ENCODE measurements around the gene ATF7.

ATF7 gene

DNA sequence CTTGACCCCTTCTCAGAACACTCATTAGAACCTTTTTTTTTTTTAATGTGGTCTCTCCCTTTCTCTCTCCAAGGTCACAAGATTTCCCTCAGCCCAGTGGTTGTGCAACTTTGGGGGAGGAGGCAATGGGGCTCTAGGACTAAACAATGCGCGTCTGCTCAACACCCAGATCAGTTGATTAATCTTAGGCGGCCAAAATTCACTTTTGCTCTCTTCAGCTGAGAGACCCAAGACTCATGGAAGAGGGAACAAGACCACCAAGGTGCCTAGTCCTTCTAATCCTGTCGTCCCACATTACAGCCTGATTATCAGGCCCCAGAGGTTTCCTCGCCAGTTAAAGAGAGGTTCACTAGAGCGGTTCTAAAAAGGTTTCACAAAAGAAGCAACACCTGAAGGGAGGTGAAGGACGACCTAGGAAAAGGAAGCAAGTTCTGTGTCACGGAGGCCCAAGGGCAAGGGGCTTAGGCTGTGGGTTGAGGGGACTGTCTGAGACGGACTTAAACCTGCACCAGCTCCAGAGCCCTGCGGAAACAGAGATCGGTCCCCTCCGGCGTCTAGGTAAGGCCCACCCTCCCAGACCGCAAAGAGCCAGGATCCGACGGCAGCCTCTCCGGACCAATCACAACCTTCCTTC is 125.9 kb downstream of the ATF7 start:
- no peak for DNase-seq (ENCODE audit: low spot score)

GRCh38 chr12:53499266-53500141 is 126.7 kb downstream of the ATF7 start, which contains the start of gene MAP3K12:
Gene MAP3K12, minus strand, starts transcription at chr12:53499458. Its CDS starts 12,067 bp downstream, at chr12:53487391.
- DNase-seq (ENCODE audit: low spot score): peak; percentile 60

GRCh38 chr12:53498235-53498630 is 127.9 kb downstream of the ATF7 start:
- DNase-seq (ENCODE audit: low spot score): no peak

- DNase-seq (ENCODE audit: low spot score): no peak
These were observed 128.7 kb downstream of the ATF7 start for GRCh38 chr12:53497461-53497860.

- DNase-seq (ENCODE audit: low spot score): no peak
These were observed 129.5 kb downstream of the ATF7 start for GRCh38 chr12:53496752-53497032.

DNA sequence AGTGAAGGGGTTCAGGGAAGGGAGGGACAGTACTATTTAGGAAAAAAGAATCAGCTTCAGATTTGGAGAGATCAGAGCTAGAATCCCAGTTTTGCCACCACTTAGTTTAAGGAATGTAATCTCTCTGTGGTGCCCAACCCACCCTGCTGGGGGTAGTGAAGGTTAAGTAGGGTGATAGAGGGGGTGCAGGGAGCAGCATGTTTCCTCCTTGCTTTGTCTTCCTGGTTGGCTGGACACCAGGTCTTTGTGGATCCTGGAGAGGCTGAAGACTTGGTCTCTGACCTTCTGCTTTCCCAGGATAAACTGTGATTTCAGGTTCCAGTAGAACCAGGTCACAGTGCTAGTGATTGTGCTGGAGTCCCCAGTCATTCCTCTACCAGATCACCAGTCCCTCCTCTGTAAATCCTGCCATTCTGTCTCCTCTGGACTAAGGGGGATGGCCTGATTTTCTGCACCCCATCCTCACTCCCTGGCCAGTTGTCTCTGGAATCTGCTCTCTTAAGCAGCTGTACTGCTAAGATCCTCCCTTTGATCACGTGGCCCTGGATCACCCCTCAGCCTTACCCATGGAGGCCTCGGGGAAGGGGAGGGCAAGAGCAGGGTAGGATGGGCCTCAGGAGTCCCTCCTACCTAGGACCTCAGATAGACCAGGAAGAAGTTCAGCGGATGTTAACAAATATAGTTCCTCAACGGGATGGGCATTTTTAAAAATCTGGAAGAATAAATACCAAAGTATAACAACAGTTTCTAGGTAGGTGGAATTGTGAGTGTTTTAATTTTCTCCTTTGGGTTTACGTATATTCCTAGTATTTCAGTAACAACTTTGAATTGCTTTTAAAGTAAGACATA is 130.1 kb downstream of the ATF7 start:
- no peak for DNase-seq (ENCODE audit: low spot score)

DNA sequence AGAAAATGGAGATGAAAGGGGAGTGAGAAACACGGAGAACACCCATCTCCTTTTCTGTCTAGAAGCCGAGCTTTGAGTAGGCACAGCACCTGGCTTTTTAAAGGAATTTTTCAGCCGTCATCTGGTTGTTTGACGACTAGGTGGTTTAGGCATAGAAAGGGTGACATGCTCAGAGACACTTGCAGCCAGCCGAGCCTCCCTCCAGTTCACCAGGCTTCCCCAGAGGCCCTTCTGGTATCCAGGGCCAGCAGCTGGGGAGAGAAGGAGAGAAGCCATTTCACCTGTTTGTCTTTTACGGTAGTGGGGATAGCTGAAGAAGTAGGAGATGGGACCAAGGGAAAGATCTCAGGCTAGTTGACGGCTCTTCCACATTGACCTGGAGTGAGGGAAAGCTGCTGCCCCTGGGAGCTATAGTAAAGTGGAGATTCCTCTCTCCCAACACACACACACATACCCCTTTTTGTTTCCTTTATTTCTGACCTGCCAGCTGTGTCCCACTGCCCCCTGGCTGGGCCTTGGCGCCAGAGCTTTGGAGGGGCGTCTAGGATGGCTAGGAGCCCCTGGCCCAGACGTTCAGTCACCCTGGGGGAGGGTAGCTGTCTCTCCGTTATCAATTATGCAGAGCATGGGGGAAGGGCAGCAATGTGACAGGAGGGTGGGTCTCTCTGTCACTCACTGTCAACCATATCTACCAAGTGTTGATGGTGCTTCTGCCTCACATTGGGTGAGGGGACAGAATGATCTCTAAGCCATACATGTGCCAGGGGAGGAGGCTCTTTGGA is 132.4 kb downstream of the ATF7 start:
- no peak for DNase-seq (ENCODE audit: low spot score)

DNA sequence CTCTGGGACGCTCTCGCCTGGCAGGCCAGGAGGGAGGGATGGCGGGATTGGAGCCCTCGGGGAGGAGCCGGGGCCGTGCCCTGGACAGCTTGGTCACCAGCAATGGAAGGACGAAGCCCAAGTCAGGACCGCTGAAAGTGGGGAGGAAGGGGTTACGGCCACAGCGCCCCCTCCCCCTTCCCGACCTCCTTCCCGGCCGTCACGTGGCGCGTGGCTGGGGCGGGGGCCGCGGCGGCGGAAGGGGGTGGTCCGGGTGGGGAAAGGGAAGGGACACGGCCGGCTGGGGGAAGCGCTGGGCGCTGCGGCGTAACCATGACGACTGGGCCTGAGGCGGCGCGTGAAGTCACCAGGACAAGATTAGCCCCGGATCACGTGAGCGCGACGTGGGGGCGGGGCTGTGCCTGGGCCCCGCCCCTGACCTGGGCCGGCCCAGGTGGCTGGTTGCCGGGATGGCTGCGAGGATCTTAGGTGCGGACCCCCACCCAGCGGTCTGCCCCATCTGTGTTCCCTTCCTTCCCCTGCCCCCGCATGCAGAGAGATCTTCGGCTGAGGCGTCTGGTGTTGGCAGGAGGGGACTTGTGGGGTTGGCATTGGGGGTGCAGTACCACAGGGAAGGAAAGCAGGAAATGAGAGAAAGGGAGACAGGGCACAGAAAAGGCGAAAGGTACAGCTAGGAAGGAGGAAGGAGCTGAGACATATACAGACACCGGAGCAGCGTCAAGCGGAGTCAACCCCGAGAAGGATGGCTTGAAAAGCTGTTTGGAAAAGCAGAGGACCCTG is 133.2 kb downstream of the ATF7 start:
- peak; percentile 86 for DNase-seq (ENCODE audit: low spot score)

GRCh38 chr12:53492188-53492587 is 134.0 kb downstream of the ATF7 start:
- DNase-seq (ENCODE audit: low spot score): no peak

- no peak for DNase-seq (ENCODE audit: low spot score)
These were observed 136.8 kb downstream of the ATF7 start for GRCh38 chr12:53489242-53489864.

DNA sequence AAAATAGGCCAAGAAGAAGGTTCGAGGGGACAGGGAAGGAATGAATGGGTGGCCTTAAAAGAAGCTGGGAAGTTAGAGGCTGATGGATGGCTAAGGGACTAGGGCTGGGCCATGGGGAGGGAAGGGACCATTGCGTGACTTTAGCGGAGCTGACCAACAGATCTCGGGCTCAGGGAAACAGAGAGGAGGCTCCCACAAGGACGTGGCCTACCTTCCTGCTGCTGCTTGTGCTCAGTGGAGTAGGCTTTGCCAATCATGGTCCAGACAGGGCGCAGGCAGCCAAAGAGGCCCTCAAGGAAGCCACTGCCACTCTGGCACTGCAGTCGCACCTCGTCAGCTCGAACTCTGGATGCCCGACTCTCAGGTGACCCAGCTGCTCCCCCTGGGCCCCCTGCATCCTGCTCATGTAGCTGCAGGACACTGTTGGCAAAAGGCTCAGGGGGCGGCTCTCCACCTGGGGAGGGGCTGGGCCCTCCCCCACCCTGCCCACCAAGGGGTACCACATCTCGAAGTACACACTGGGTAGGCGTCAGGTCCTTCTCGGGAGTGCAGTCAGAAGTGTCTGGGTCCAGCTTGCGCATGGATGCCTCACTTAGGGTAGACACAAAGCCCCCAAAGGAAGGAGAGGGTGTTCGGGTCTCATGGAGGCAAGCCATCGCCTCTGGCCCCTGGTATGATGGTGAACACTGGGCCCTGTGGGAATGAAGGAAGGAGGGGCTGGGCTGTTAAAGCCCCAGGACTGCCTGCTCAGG is 139.3 kb downstream of the ATF7 start:
- no peak for DNase-seq (ENCODE audit: low spot score)

DNA sequence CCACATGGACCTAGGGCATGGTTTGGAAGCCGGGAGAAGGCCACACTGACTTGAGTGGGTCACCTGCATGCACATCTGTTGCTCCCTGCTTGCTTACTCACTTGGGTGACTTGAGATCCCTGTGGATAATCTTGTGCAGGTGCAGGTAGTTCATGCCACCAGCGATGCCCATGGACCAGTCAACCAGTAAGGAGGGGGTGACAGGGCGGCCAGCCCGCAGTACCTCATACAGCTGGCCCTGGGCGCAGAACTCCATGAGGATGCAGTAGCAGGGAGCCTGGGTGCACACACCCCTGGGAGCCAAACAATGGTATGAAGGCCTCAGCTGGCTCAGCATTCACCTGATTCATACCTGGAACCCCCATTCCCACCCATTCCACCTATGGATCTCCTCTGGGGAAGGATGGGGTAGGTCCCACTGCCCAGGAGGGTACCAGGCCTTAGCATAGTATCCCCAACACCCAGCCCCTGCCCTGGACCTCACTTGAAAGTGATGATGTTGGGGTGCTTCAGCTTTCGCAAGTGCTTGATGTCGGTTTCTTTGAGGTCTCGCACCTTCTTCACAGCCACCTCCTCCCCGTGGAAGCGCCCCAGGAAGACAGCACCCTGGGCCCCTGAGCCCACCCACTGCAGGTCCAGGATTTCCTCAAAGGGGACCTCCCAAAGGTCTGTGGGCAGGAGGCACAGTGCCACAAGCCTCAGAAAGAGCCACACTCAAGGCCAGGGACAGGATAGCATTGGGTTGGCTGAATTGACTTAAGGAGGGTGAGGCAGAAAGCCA is 140.0 kb downstream of the ATF7 start:
- DNase-seq (ENCODE audit: low spot score): no peak

GRCh38 chr12:53484686-53485575 is 141.3 kb downstream of the ATF7 start:
- DNase-seq (ENCODE audit: low spot score): no peak

- DNase-seq (ENCODE audit: low spot score): no peak
These were observed 142.2 kb downstream of the ATF7 start for GRCh38 chr12:53483979-53484377.

DNA sequence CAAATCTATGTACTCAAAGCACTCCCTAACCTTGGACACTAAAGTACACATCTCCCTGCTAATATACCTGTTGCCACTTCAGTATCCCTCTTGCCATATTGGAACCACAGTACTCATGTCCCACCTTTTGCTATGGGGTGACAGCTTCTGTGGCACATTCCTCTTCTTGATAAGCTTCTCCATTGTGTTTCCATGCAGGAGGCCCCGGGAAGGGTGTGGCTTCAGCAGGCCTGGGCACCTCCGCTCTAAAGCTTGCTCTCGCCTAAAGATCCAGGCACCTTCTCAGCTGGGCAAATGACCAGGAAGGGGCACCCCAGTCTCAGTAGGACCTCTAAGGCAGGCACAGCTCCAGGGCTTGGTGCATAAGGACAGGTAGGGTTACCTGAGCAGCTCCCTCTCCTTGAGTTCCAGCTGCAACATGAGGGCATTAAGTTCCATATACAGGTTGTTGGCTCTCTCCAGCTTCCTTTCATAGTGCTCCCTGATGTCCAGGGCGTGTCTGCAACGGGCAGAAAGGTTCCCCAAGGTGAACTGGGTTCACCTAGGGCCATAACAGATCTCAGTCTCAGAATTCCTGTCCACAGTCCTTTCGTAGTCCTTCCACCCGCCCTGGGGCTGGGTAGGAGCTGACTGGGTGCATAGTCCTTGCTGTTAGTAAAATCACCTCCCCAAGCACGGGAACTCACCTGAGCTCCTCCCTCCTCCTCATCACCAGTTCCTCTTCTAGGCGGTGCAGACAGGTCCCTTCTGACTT is 142.8 kb downstream of the ATF7 start:
- DNase-seq (ENCODE audit: low spot score): no peak

DNA sequence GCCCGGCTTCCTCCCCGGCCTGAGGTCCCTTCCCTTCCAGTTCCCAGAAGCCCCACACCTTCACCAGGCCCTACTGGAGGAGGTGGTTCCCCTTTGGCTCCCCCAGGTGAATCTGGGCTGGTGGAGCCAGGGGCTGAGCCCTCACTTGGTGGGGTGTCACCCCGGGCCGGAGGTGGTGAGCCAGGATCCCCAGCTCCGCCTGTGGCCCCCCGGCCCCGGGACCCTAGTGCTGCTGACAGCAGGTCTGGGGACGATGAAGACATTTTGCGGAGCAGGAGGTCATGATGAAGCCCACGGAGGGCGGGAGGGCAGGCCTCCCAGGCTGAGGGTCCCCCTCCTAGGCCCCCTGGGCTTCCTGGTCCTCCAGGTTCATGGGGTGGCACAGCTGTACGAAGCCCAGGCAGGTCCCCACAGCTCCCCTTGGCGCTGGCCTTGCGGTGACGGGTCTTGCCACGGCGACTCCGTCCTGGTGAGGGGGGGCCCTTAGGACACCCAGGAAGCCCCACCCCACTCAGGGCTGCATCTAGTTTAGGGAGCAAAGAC is 143.5 kb downstream of the ATF7 start:
- DNase-seq (ENCODE audit: low spot score): no peak
